ENCODE results near the gene LPP.

- TF ChIP-seq EZH2 (IDR thresholded peaks at IDR 0.05; ENCODE audit: low read length) (no peak), CTCF (optimal IDR thresholded peaks at IDR 0.05 in 1 of 3, IDR thresholded peaks at IDR 0.05 in 1 of 3, conservative IDR thresholded peaks at IDR 0.05 in 1 of 3; ENCODE audit: extremely low read depth in 1 of 3, insufficient read depth in 2 of 3, low read length in 3 of 3) (no peak)
Measured at GRCh38 chr3:188571531-188572095, 417.7 kb downstream of the LPP start.

Data from keratinocyte (primary cell).